K562 (cell line): ENCODE data around the gene IQCE. TPM values are rescaled to one million over a fixed set of nuclear protein-coding genes. Genes with fewer than 3 reads are reported as not detected.

ENCODE experiments used
- ADNP ChIP-seq: fragments of 200-800 bp; sonication (Bioruptor generic); IDR thresholded peaks from 2 replicates; pipeline ENCODE4 v1.6.1; 2016; ENCODE audit warnings: missing genetic modification characterization, missing compliant biosample characterization
- CBFB ChIP-seq: sonication (generic); formaldehyde crosslinking; IDR thresholded peaks from 2 replicates; pipeline ENCODE4 v1.4.0; 2020; ENCODE audit warnings: mild to moderate bottlenecking, missing genetic modification reagents
- COPS2 ChIP-seq: fragments of 450-650 bp; conservative IDR thresholded peaks from 2 replicates; pipeline ENCODE4 v1.6.1; 2016; ENCODE audit warnings: mild to moderate bottlenecking, moderate library complexity
- CREB1 ChIP-seq, 2 experiments: sonication (generic) in 1 of 2; formaldehyde crosslinking in 1 of 2; IDR thresholded peaks; 2 replicates each; pipeline versions ENCODE4 v1.6.1 to v1.8.0; 2012 to 2022; ENCODE audit warnings: inconsistent platforms in 1 of 2, mild to moderate bottlenecking in 1 of 2, missing genetic modification reagents in 1 of 2, moderate library complexity in 1 of 2
- DACH1 ChIP-seq: fragments of 450-650 bp; IDR thresholded peaks from 2 replicates; pipeline ENCODE4 v1.6.1; 2018; ENCODE audit not compliant: partially characterized antibody
- ELF1 ChIP-seq: fragments of 200-800 bp; sonication (Bioruptor generic); IDR thresholded peaks from 2 replicates; pipeline ENCODE4 v1.6.1; 2016; ENCODE audit warnings: missing genetic modification characterization, missing compliant biosample characterization
- ETV1 ChIP-seq: fragments of 450-650 bp; conservative IDR thresholded peaks from 2 replicates; pipeline ENCODE4 v1.6.1; 2016; ENCODE audit warnings: missing genetic modification characterization, control low read depth, low read depth, missing compliant biosample characterization
- GATA2 ChIP-seq: sonication (generic); formaldehyde crosslinking; IDR thresholded peaks from 2 replicates; pipeline ENCODE4 v1.4.0; 2020; ENCODE audit warnings: mild to moderate bottlenecking, missing genetic modification reagents
- HDAC8 ChIP-seq: fragments of 450-650 bp; IDR thresholded peaks from 2 replicates; pipeline ENCODE4 v1.6.1; 2016; ENCODE audit warnings: mild to moderate bottlenecking, missing genetic modification characterization, moderate library complexity, missing compliant biosample characterization
- HNRNPH1 ChIP-seq: fragments of 200-400 bp; formaldehyde crosslinking; optimal IDR thresholded peaks from 2 replicates; pipeline ENCODE3; 2017; ENCODE audit warnings: low read depth, mild to moderate bottlenecking, low read length, moderate library complexity
- KDM5B ChIP-seq: fragments of 200-600 bp; sonication (generic); IDR thresholded peaks from 2 replicates; pipeline ENCODE4 v1.6.1; 2012; ENCODE audit warnings: low read depth, mild to moderate bottlenecking, moderate library complexity, low read length, control low read depth, inconsistent platforms; ENCODE audit not compliant: insufficient replicate concordance
- MAFF ChIP-seq: IDR thresholded peaks from 2 replicates; pipeline ENCODE4 v1.6.1; 2012; ENCODE audit warnings: low read length, improper control_type of control experiment
- NR4A1 ChIP-seq, 2 experiments: fragments of 250-450 bp in 1 of 2; fragments of 450-650 bp in 1 of 2; sonication (Bioruptor Pico) in 1 of 2; IDR thresholded peaks; 2 replicates each; pipeline versions ENCODE4 v1.4.0 to v1.6.1; 2016 to 2020; ENCODE audit warnings: mild to moderate bottlenecking in 2 of 2, missing compliant biosample characterization in 1 of 2, missing genetic modification characterization in 1 of 2, moderate library complexity in 1 of 2
- POLR2AphosphoS5 ChIP-seq: IDR thresholded peaks from 2 replicates; pipeline ENCODE4 v1.6.1; 2011; ENCODE audit warnings: mild to moderate bottlenecking, low read depth, low read length, moderate library complexity; ENCODE audit not compliant: control insufficient read depth, insufficient read depth
- SMAD4 ChIP-seq: fragments of 250-450 bp; sonication (Bioruptor Pico); conservative IDR thresholded peaks from 2 replicates; pipeline ENCODE4 v1.8.0; 2021; ENCODE audit warnings: inconsistent platforms, mild to moderate bottlenecking, moderate library complexity
- SMARCA4 ChIP-seq: fragments of 450-650 bp; IDR thresholded peaks from 2 replicates; pipeline ENCODE4 v1.6.1; 2016
- TARDBP ChIP-seq: fragments of 450-650 bp; IDR thresholded peaks from 2 replicates; pipeline ENCODE4 v1.6.1; 2016
- ZNF395 ChIP-seq: fragments of 200-800 bp; sonication (Bioruptor generic); IDR thresholded peaks from 2 replicates; pipeline ENCODE4 v1.6.1; 2017; ENCODE audit warnings: missing genetic modification characterization, missing compliant biosample characterization
- ZNF449 ChIP-seq: fragments of 250-450 bp; sonication (Bioruptor Pico); IDR thresholded peaks from 2 replicates; pipeline ENCODE4 v1.8.0; 2022; ENCODE audit warnings: moderate library complexity, mild to moderate bottlenecking, inconsistent platforms
- ZNF589 ChIP-seq: fragments of 200-800 bp; sonication (Bioruptor generic); IDR thresholded peaks from 2 replicates; pipeline ENCODE4 v1.6.1; 2016; ENCODE audit warnings: low read depth, missing genetic modification characterization, missing compliant biosample characterization
- ZNF79 ChIP-seq: fragments of 250-450 bp; sonication (Bioruptor Pico); IDR thresholded peaks from 2 replicates; pipeline ENCODE4 v1.4.0; 2020; ENCODE audit warnings: low read depth, mild to moderate bottlenecking, moderate library complexity
- polyA plus RNA-seq, 8 experiments: library from polyadenylated mRNA; depleted of rRNA in 4 of 8; stranded (reverse) in 5 of 8; unstranded in 3 of 8; fragments of >200 nt; fragmentation: Nextera tagmentation in 2 of 8; fragmentation: Illumina TruSeq in 1 of 8; extraction: Ambion mirVana in 2 of 8; extraction: Trizol in 1 of 8; gene quantifications; 2 replicates each; pipeline versions ENCODE4 v1.2.1 to v1.2.3, GENCODE V29; 2011 to 2014; ENCODE audit warnings: inconsistent platforms in 1 of 8, missing spikeins in 1 of 8
- total RNA-seq, 7 experiments: library from RNA; depleted of rRNA in 6 of 7; stranded (reverse); fragments of >200 nt in 6 of 7; fragmentation: Illumina TruSeq in 2 of 7; extraction: Trizol in 2 of 7; gene quantifications; 2 replicates each; pipeline versions ENCODE4 v1.2.1 to v1.2.3, GENCODE V29; 2011 to 2021; ENCODE audit warnings: low replicate concordance in 1 of 7
- TF ChIP-seq, protein P1 (sequence below): fragments of 250-450 bp; sonication (Bioruptor Pico); IDR thresholded peaks from 2 replicates; pipeline ENCODE4 v1.8.0; 2021; ENCODE audit warnings: moderate library complexity, mild to moderate bottlenecking, inconsistent platforms

IQCE gene
- total and polyA plus RNA-seq, 9 of the 15 experiments (the other 6 are each of a cell fraction or from before 2014, with no cell fraction given), result 0.18 to 8.5 (median 4.2) TPM

GRCh38 chr7:2555121-2556052, 3.4 kb upstream of the IQCE start, which contains the start of gene BRAT1 (continued):
- TF ChIP-seq NR4A1 (CRISPR knock-in tag; IDR thresholded peaks at IDR 0.05) (no peak), NR4A1 (tag; IDR thresholded peaks at IDR 0.05) (no peak), HNRNPH1 (no peak), MAFF (peak; percentile 18; the same call in 1 of the 2 replicates), ETV1 (tag) (peak; percentile 94), SMARCA4 (no peak), ZNF589 (CRISPR knock-in tag) (no peak), ZNF395 (CRISPR knock-in tag) (no peak), GATA2 (CRISPR knock-in tag) (no peak), ELF1 (tag) (no peak), KDM5B (peak; percentile 78), DACH1 (no peak), ZNF449 (no peak), CBFB (no peak), HDAC8 (tag) (no peak), SMAD4 (peak; percentile 43), COPS2 (no peak), POLR2AphosphoS5 (peak; percentile 55; the same call in 1 of the 2 replicates), CREB1 (IDR thresholded peaks at IDR 0.05) (no peak), CREB1 (CRISPR knock-in tag; IDR thresholded peaks at IDR 0.05) (no peak; the same call in 1 of the 2 replicates), ZNF79 (CRISPR knock-in tag) (no peak), ADNP (tag) (no peak), TARDBP (no peak)
- TF ChIP-seq, protein P1, sequence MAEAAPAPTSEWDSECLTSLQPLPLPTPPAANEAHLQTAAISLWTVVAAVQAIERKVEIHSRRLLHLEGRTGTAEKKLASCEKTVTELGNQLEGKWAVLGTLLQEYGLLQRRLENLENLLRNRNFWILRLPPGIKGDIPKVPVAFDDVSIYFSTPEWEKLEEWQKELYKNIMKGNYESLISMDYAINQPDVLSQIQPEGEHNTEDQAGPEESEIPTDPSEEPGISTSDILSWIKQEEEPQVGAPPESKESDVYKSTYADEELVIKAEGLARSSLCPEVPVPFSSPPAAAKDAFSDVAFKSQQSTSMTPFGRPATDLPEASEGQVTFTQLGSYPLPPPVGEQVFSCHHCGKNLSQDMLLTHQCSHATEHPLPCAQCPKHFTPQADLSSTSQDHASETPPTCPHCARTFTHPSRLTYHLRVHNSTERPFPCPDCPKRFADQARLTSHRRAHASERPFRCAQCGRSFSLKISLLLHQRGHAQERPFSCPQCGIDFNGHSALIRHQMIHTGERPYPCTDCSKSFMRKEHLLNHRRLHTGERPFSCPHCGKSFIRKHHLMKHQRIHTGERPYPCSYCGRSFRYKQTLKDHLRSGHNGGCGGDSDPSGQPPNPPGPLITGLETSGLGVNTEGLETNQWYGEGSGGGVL (CRISPR knock-in tag), result no peak
